ENCODE measurements around the gene PCDHA6. TPM values are rescaled to one million over a fixed set of nuclear protein-coding genes. Genes with fewer than 3 reads are reported as not detected.

PCDHA6 gene
- total and polyA plus RNA-seq, 2 of the 8 experiments (the other 6 are each of a cell fraction or from before 2014, with no cell fraction given) = 0.71 to 7.1 TPM

DNA sequence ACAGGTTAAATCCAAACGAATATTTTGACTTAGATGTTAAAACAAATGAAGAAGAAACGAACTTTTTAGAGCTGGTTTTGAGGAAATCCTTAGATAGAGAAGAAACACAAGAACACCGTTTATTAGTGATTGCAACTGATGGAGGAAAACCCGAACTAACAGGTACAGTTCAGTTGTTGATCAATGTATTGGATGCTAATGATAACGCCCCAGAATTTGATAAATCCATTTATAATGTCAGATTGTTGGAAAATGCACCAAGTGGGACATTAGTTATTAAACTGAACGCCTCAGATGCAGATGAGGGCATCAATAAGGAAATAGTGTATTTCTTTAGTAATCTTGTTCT, 5.5 kb upstream of the PCDHA6 start (continued):
- TF ChIP-seq, protein P1, sequence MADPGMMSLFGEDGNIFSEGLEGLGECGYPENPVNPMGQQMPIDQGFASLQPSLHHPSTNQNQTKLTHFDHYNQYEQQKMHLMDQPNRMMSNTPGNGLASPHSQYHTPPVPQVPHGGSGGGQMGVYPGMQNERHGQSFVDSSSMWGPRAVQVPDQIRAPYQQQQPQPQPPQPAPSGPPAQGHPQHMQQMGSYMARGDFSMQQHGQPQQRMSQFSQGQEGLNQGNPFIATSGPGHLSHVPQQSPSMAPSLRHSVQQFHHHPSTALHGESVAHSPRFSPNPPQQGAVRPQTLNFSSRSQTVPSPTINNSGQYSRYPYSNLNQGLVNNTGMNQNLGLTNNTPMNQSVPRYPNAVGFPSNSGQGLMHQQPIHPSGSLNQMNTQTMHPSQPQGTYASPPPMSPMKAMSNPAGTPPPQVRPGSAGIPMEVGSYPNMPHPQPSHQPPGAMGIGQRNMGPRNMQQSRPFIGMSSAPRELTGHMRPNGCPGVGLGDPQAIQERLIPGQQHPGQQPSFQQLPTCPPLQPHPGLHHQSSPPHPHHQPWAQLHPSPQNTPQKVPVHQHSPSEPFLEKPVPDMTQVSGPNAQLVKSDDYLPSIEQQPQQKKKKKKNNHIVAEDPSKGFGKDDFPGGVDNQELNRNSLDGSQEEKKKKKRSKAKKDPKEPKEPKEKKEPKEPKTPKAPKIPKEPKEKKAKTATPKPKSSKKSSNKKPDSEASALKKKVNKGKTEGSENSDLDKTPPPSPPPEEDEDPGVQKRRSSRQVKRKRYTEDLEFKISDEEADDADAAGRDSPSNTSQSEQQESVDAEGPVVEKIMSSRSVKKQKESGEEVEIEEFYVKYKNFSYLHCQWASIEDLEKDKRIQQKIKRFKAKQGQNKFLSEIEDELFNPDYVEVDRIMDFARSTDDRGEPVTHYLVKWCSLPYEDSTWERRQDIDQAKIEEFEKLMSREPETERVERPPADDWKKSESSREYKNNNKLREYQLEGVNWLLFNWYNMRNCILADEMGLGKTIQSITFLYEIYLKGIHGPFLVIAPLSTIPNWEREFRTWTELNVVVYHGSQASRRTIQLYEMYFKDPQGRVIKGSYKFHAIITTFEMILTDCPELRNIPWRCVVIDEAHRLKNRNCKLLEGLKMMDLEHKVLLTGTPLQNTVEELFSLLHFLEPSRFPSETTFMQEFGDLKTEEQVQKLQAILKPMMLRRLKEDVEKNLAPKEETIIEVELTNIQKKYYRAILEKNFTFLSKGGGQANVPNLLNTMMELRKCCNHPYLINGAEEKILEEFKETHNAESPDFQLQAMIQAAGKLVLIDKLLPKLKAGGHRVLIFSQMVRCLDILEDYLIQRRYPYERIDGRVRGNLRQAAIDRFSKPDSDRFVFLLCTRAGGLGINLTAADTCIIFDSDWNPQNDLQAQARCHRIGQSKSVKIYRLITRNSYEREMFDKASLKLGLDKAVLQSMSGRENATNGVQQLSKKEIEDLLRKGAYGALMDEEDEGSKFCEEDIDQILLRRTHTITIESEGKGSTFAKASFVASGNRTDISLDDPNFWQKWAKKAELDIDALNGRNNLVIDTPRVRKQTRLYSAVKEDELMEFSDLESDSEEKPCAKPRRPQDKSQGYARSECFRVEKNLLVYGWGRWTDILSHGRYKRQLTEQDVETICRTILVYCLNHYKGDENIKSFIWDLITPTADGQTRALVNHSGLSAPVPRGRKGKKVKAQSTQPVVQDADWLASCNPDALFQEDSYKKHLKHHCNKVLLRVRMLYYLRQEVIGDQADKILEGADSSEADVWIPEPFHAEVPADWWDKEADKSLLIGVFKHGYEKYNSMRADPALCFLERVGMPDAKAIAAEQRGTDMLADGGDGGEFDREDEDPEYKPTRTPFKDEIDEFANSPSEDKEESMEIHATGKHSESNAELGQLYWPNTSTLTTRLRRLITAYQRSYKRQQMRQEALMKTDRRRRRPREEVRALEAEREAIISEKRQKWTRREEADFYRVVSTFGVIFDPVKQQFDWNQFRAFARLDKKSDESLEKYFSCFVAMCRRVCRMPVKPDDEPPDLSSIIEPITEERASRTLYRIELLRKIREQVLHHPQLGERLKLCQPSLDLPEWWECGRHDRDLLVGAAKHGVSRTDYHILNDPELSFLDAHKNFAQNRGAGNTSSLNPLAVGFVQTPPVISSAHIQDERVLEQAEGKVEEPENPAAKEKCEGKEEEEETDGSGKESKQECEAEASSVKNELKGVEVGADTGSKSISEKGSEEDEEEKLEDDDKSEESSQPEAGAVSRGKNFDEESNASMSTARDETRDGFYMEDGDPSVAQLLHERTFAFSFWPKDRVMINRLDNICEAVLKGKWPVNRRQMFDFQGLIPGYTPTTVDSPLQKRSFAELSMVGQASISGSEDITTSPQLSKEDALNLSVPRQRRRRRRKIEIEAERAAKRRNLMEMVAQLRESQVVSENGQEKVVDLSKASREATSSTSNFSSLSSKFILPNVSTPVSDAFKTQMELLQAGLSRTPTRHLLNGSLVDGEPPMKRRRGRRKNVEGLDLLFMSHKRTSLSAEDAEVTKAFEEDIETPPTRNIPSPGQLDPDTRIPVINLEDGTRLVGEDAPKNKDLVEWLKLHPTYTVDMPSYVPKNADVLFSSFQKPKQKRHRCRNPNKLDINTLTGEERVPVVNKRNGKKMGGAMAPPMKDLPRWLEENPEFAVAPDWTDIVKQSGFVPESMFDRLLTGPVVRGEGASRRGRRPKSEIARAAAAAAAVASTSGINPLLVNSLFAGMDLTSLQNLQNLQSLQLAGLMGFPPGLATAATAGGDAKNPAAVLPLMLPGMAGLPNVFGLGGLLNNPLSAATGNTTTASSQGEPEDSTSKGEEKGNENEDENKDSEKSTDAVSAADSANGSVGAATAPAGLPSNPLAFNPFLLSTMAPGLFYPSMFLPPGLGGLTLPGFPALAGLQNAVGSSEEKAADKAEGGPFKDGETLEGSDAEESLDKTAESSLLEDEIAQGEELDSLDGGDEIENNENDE (IDR thresholded peaks at IDR 0.05; ENCODE audit: insufficient replicate concordance, low read length) = no peak
- no peak for TF ChIP-seq SP2 (IDR thresholded peaks at IDR 0.05; ENCODE audit: low read length)
- TF ChIP-seq RAD21 (IDR thresholded peaks at IDR 0.05 in 1 of 2, conservative IDR thresholded peaks at IDR 0.05 in 1 of 2; ENCODE audit: low read depth in 2 of 2, low read length in 2 of 2) = no peak
- no peak for TF ChIP-seq CHD1 (IDR thresholded peaks at IDR 0.05; ENCODE audit: low read depth, low read length)
- no peak for TF ChIP-seq TAF7 (optimal IDR thresholded peaks at IDR 0.05; ENCODE audit: borderline replicate concordance, low read depth, low read length)
- TF ChIP-seq CBX5 (IDR thresholded peaks at IDR 0.05; ENCODE audit: low read depth, low read length) = no peak
